IMR-90 (cell line): ENCODE results near the gene TSR1. TPM values are rescaled to one million over a fixed set of nuclear protein-coding genes. Genes with fewer than 3 reads are reported as not detected.

Experiments
- ATAC-seq: fragments of 200-7000 bp; cut with Tn5 transposase; 2 replicates; pipeline ENCODE4 v1.9.1; 2020; ENCODE audit warnings: low read depth, mild to moderate bottlenecking, moderate library complexity
- BruUV-seq: library from RNA; stranded (reverse); fragments of 400-500 nt; replicated peaks from 2 replicates; lab custom pipeline; 2021; lab: Mats Ljungman, UMichigan
- CTCF ChIA-PET: fragments of 300-600 bp; formaldehyde crosslinking; extraction: SDS; loops from one replicate; lab custom pipeline; 2021; ENCODE audit warnings: antibody characterized with exemption; lab: Yijun Ruan, JAX
- POLR2A ChIA-PET: fragments of 300-600 bp; sonication (Branson Sonifier 250); formaldehyde crosslinking; loops from one replicate; lab custom pipeline; 2022; ENCODE audit warnings: antibody characterized with exemption; ENCODE audit not compliant: unreplicated experiment; lab: Charles Lee
- DNase-seq: peaks from one replicate; pipeline ENCODE4 v3.0.0; 2013
- H2AFZ ChIP-seq: replicated peaks from 2 replicates; pipeline ENCODE3; 2013; ENCODE audit warnings: low read length, mild to moderate bottlenecking; ENCODE audit not compliant: poor library complexity
- H2AK5ac ChIP-seq: 2 replicates; pipeline ENCODE4 v1.6.1; 2013; ENCODE audit warnings: low read depth, low read length, inconsistent platforms
- H2AK9ac ChIP-seq: replicated peaks from 2 replicates; pipeline ENCODE3; 2013; ENCODE audit warnings: mild to moderate bottlenecking, low read depth, low read length, moderate library complexity; ENCODE audit not compliant: poor library complexity
- H2BK120ac ChIP-seq: 2 replicates; pipeline ENCODE4 v1.6.1; 2013; ENCODE audit warnings: low read depth, low read length, inconsistent platforms
- H2BK15ac ChIP-seq: 3 replicates; pipeline ENCODE4 v1.6.1; 2013; ENCODE audit warnings: low read depth, low read length, inconsistent platforms
- H2BK20ac ChIP-seq: 2 replicates; pipeline ENCODE4 v1.6.1; 2013; ENCODE audit warnings: low read depth, mild to moderate bottlenecking, inconsistent platforms, low read length, moderate library complexity
- H2BK5ac ChIP-seq: 2 replicates; pipeline ENCODE4 v1.6.1; 2013; ENCODE audit warnings: mild to moderate bottlenecking, low read depth, low read length, inconsistent platforms; ENCODE audit not compliant: poor library complexity, severe bottlenecking
- H3K14ac ChIP-seq: replicated peaks from 2 replicates; pipeline ENCODE4 v1.6.1; 2013; ENCODE audit warnings: low read depth, low read length, inconsistent platforms
- H3K18ac ChIP-seq: 2 replicates; pipeline ENCODE4 v1.6.1; 2013; ENCODE audit warnings: low read depth, low read length, control low read depth
- H3K23ac ChIP-seq: 2 replicates; pipeline ENCODE4 v1.6.1; 2013; ENCODE audit warnings: low read depth, low read length, inconsistent platforms
- H3K27ac ChIP-seq: 2 replicates; pipeline ENCODE4 v1.5.1; 2013; ENCODE audit warnings: mild to moderate bottlenecking, control low read depth, low read length; ENCODE audit not compliant: insufficient read depth
- H3K27me3 ChIP-seq: 2 replicates; pipeline ENCODE4 v1.6.1; 2013; ENCODE audit warnings: low read length; ENCODE audit not compliant: control insufficient read depth, insufficient read depth
- H3K36me3 ChIP-seq: 2 replicates; pipeline ENCODE4 v1.6.1; 2013; ENCODE audit warnings: low read length, mixed read lengths; ENCODE audit not compliant: control insufficient read depth, insufficient read depth
- H3K4ac ChIP-seq: 2 replicates; pipeline ENCODE4 v1.6.1; 2013; ENCODE audit warnings: low read depth, low read length, inconsistent platforms
- H3K4me1 ChIP-seq: 2 replicates; pipeline ENCODE4 v1.6.1; 2013; ENCODE audit warnings: low read length, mixed read lengths; ENCODE audit not compliant: control insufficient read depth, insufficient read depth
- H3K4me2 ChIP-seq: 2 replicates; pipeline ENCODE4 v1.6.1; 2013; ENCODE audit warnings: low read depth, mild to moderate bottlenecking, control low read depth, low read length, moderate library complexity
- H3K4me3 ChIP-seq: 2 replicates; pipeline ENCODE4 v1.5.1; 2013; ENCODE audit warnings: low read depth, mild to moderate bottlenecking, control low read depth, low read length, moderate library complexity; ENCODE audit not compliant: insufficient read depth
- H3K56ac ChIP-seq: 2 replicates; pipeline ENCODE4 v1.6.1; 2013; ENCODE audit warnings: low read length, inconsistent platforms; ENCODE audit not compliant: insufficient read depth; ENCODE audit errors: extremely low read depth
- H3K79me1 ChIP-seq, 2 experiments: 2 replicates each; pipeline ENCODE4 v1.6.1; 2013; ENCODE audit warnings: low read length in 2 of 2, inconsistent platforms in 1 of 2, low read depth in 1 of 2
- H3K9ac ChIP-seq: 2 replicates; pipeline ENCODE4 v1.6.1; 2013; ENCODE audit warnings: low read depth, low read length, control low read depth
- H3K9me1 ChIP-seq: 2 replicates; pipeline ENCODE4 v1.6.1; 2013; ENCODE audit warnings: low read length, inconsistent platforms; ENCODE audit not compliant: insufficient read depth
- H3K9me3 ChIP-seq: 2 replicates; pipeline ENCODE4 v1.6.1; 2013; ENCODE audit warnings: low read length; ENCODE audit not compliant: control insufficient read depth, insufficient read depth
- H4K20me1 ChIP-seq: 2 replicates; pipeline ENCODE4 v1.6.1; 2013; ENCODE audit warnings: low read length, inconsistent platforms; ENCODE audit not compliant: insufficient read depth
- H4K5ac ChIP-seq: 2 replicates; pipeline ENCODE4 v1.6.1; 2013; ENCODE audit warnings: mild to moderate bottlenecking, low read depth, low read length, control low read depth
- H4K8ac ChIP-seq, 2 experiments: 2 replicates each; pipeline ENCODE4 v1.6.1; 2013; ENCODE audit warnings: low read depth in 2 of 2, low read length in 2 of 2, control low read depth in 1 of 2, inconsistent platforms in 1 of 2
- H4K91ac ChIP-seq: 2 replicates; pipeline ENCODE4 v1.6.1; 2013; ENCODE audit warnings: low read depth, low read length, inconsistent platforms; ENCODE audit not compliant: insufficient read depth
- BHLHE40 ChIP-seq: fragments of 150-350 bp; IDR thresholded peaks from 2 replicates; pipeline ENCODE4 v1.6.1; 2016; ENCODE audit warnings: mild to moderate bottlenecking, low read depth, low read length
- CEBPB ChIP-seq: IDR thresholded peaks from 2 replicates; pipeline ENCODE4 v1.6.1; 2012; ENCODE audit warnings: low read depth, low read length, improper control_type of control experiment
- CHD1 ChIP-seq: IDR thresholded peaks from 2 replicates; pipeline ENCODE4 v1.6.1; 2012; ENCODE audit warnings: low read depth, low read length, improper control_type of control experiment
- CTCF ChIP-seq: conservative IDR thresholded peaks from 2 replicates; pipeline ENCODE4 v1.5.1; 2012; ENCODE audit warnings: mild to moderate bottlenecking, low read depth, low read length, improper control_type of control experiment
- ELK1 ChIP-seq: fragments of 150-350 bp; IDR thresholded peaks from 2 replicates; pipeline ENCODE4 v1.6.1; 2016; ENCODE audit warnings: low read depth, mild to moderate bottlenecking, low read length, moderate library complexity, borderline replicate concordance
- FOS ChIP-seq: fragments of 150-350 bp; IDR thresholded peaks from 2 replicates; pipeline ENCODE4 v1.6.1; 2016; ENCODE audit warnings: low read depth, low read length
- MAFK ChIP-seq: IDR thresholded peaks from 2 replicates; pipeline ENCODE4 v1.6.1; 2012; ENCODE audit warnings: low read depth, low read length, improper control_type of control experiment
- MAZ ChIP-seq: IDR thresholded peaks from 2 replicates; pipeline ENCODE4 v1.6.1; 2012; ENCODE audit warnings: low read depth, mild to moderate bottlenecking, low read length, improper control_type of control experiment, moderate library complexity, borderline replicate concordance
- MXI1 ChIP-seq: IDR thresholded peaks from 2 replicates; pipeline ENCODE4 v1.6.1; 2012; ENCODE audit warnings: low read depth, mild to moderate bottlenecking, low read length, moderate library complexity, borderline replicate concordance
- NFE2L2 ChIP-seq: fragments of 150-350 bp; IDR thresholded peaks from 2 replicates; pipeline ENCODE4 v1.6.1; 2016; ENCODE audit warnings: low read depth, mild to moderate bottlenecking, low read length
- POLR2A ChIP-seq: IDR thresholded peaks from 2 replicates; pipeline ENCODE4 v1.6.1; 2012; ENCODE audit warnings: mild to moderate bottlenecking, low read depth, low read length
- RAD21 ChIP-seq: IDR thresholded peaks from 2 replicates; pipeline ENCODE4 v1.6.1; 2012; ENCODE audit warnings: low read length, improper control_type of control experiment
- RCOR1 ChIP-seq: IDR thresholded peaks from 2 replicates; pipeline ENCODE4 v1.6.1; 2012; ENCODE audit warnings: mild to moderate bottlenecking, low read length, improper control_type of control experiment; ENCODE audit not compliant: insufficient replicate concordance
- SMC3 ChIP-seq: fragments of 150-350 bp; IDR thresholded peaks from 2 replicates; pipeline ENCODE4 v1.6.1; 2016; ENCODE audit warnings: low read depth, mild to moderate bottlenecking, antibody characterized with exemption, low read length, moderate library complexity
- USF2 ChIP-seq: fragments of 150-350 bp; IDR thresholded peaks from 2 replicates; pipeline ENCODE4 v1.6.1; 2017; ENCODE audit warnings: mild to moderate bottlenecking, antibody characterized with exemption, low read length, low read depth
- WGBS, 2 experiments: methylation state at CpG; one replicate each; pipeline versions ENCODE4 v1.1.5 to v1.1.7; 2013; ENCODE audit warnings: missing lambda C conversion rate in 2 of 2; ENCODE audit not compliant: insufficient read length in 1 of 2; ENCODE audit errors: extremely low coverage in 2 of 2; 5-methylcytosine and 5-hydroxymethylcytosine counted together
- dilution Hi-C: fragments of 300-500 bp; cut with HindIII; formaldehyde crosslinking; loops from one replicate; pipeline ENCODE4 v1.14.3; 2018; ENCODE audit warnings: low sequenced_read_pairs; ENCODE audit not compliant: unreplicated experiment
- in situ Hi-C: fragments of 300-500 bp; cut with MboI; formaldehyde crosslinking; loops from 3 replicates; pipeline ENCODE4 v1.14.3; 2019; ENCODE audit warnings: low sequenced_read_pairs, inconsistent platforms, mixed read lengths
- intact Hi-C: fragments of 100-400 bp; cut with micrococcal nuclease; formaldehyde crosslinking; loops from 2 replicates; pipeline ENCODE4 v1.10.0; 2022
- polyA plus RNA-seq, 3 experiments: library from polyadenylated mRNA; depleted of rRNA; stranded (reverse); fragments of >200 nt; gene quantifications; 2 replicates each; pipeline ENCODE4 v1.2.3, GENCODE V29; 2012; ENCODE audit warnings: low replicate concordance in 1 of 3
- total RNA-seq: library from RNA; depleted of rRNA; stranded (reverse); fragments of >200 nt; gene quantifications from 2 replicates; pipeline ENCODE4 v1.2.3, GENCODE V29; 2012

Gene TSR1
- total and polyA plus RNA-seq, 2 of the 4 experiments (the other 2 are of a cell fraction) = 22.6 to 72.6 TPM

- no TSS peak for BruUV-seq
- peak; percentile 91 for DNase-seq
- no peak overlapping the region for H4K5ac ChIP-seq
- H3K23ac ChIP-seq = no peak overlapping the region
- H3K4ac ChIP-seq = peak overlapping the region; percentile 5
- dilution Hi-C loops (no loop called here), intact Hi-C loops (loop anchor here (1.0 to 2.0 kb wide), 3 partner anchors 38 to 374 kb away; partner anchors contain the start of gene HIC1), in situ Hi-C loops (loop anchor here (10.0 kb wide), 1 partner anchor 378 kb away; no protein-coding TSS in a partner anchor)
- no peak overlapping the region; the same call in 1 of the 2 replicates for H2BK20ac ChIP-seq
- POLR2A ChIA-PET = no interaction called here
- no peak overlapping the region for H3K4me3 ChIP-seq
- H3K9me3 ChIP-seq = no peaks in the 10 kb centered on the region
- H2AFZ ChIP-seq = peak overlapping the region; percentile 74
- no peaks in the 10 kb centered on the region; the same call in 1 of the 2 replicates for H4K20me1 ChIP-seq
- peaks cover 7% of the 10 kb centered on the region for H3K4me1 ChIP-seq
- no CpG with 5 or more reads among the region's 7 CpGs for WGBS, 2 experiments
- peak overlapping the region; percentile 37; the same call in 1 of the 2 replicates for H4K91ac ChIP-seq
- peaks cover 30% of the 10 kb centered on the region for H3K36me3 ChIP-seq
- H2AK9ac ChIP-seq = no peak overlapping the region
- no peak overlapping the region for H3K18ac ChIP-seq
- no peak overlapping the region for H2BK120ac ChIP-seq
- H3K4me2 ChIP-seq = no peak overlapping the region
- H3K9ac ChIP-seq = no peak overlapping the region
- peak overlapping the region in 1 of 2 experiments; percentile 62; a peak in 1 of 4 replicates for H4K8ac ChIP-seq
- H3K27me3 ChIP-seq = no peaks in the 10 kb centered on the region
- no peaks in the 10 kb centered on the region for H3K9me1 ChIP-seq
- no peak overlapping the region for H3K14ac ChIP-seq
- 0 out of 2 replicates have a peak overlapping the region, but pooled peaks have one; percentile 7 for H3K27ac ChIP-seq
- peak overlapping the region; percentile 85; the same call in 1 of the 2 replicates for H2AK5ac ChIP-seq
- peaks cover 15 to 21% of the 10 kb centered on the region in 2 experiments for H3K79me1 ChIP-seq
- ATAC-seq = peak; percentile 95
- H3K56ac ChIP-seq = no peak overlapping the region
- CTCF ChIA-PET = interaction anchor here (0.6 to 1.7 kb wide), 6 partner anchors 12 to 239 kb away, joined by 3 to 6 read pairs (median 4); partner anchors contain the start of gene HIC1
- no peak overlapping the region for H2BK15ac ChIP-seq
- H2BK5ac ChIP-seq = peak overlapping the region; percentile 30
- TF ChIP-seq NFE2L2 (no peak), RCOR1 (no peak), SMC3 (peak; percentile 65), POLR2A (no peak), MAFK (no peak), CTCF (peak; percentile 66), ELK1 (no peak), MXI1 (no peak), RAD21 (peak; percentile 68), FOS (no peak), CEBPB (peak; percentile 96), BHLHE40 (no peak), CHD1 (no peak), MAZ (no peak), USF2 (no peak)
Measured at GRCh38 chr17:2282297-2282873, 53.9 kb downstream of the TSR1 start.
